Right lobe of liver (tissue), 6 donors: ENCODE results near the gene TNFRSF6B. TPM values are rescaled to one million over a fixed set of nuclear protein-coding genes. Genes with fewer than 3 reads are reported as not detected.

Source experiments
- ATAC-seq, 4 donors: fragments of 200-7000 bp; cut with Tn5 transposase; one replicate each; pipeline ENCODE4 v1.9.1; 2020; ENCODE audit warnings: mild to moderate bottlenecking in 4 of 4, moderate library complexity in 4 of 4
- DNase-seq, 3 donors: peaks; one replicate each; pipeline ENCODE4 v3.0.0-alpha.2; 2020
- H3K27ac ChIP-seq, 3 donors: fragments of 200-600 bp; one replicate each; pipeline ENCODE4 v1.8.0; 2022
- H3K27me3 ChIP-seq, 2 donors: fragments of 200-600 bp; one replicate each; pipeline ENCODE4 v1.8.0; 2022
- H3K36me3 ChIP-seq, 4 donors: fragments of 200-600 bp; sonication (generic) in 1 of 4; one replicate each; pipeline versions ENCODE4 v1.5.1 to v1.8.0; 2017 to 2022; ENCODE audit warnings: control low read depth in 1 of 4
- H3K4me1 ChIP-seq, 4 donors: fragments of 200-600 bp; sonication (generic) in 1 of 4; one replicate each; pipeline versions ENCODE4 v1.5.1 to v1.8.0; 2017 to 2022; ENCODE audit warnings: control low read depth in 1 of 4
- H3K4me3 ChIP-seq, 3 donors: fragments of 200-600 bp; one replicate each; pipeline ENCODE4 v1.8.0; 2022
- H3K9me3 ChIP-seq, 4 donors: fragments of 200-600 bp; sonication (generic) in 1 of 4; one replicate each; pipeline versions ENCODE4 v1.5.1 to v1.8.0; 2017 to 2022; ENCODE audit warnings: control low read depth in 1 of 4
- CTCF ChIP-seq, 4 donors: fragments of 200-600 bp in 3 of 4; fragments of 450-650 bp in 1 of 4; IDR thresholded peaks; one replicate each; pipeline versions ENCODE4 v1.5.1 to v1.8.0; 2016 to 2022; ENCODE audit warnings: antibody characterized with exemption in 4 of 4, mild to moderate bottlenecking in 2 of 4
- POLR2A ChIP-seq: fragments of 450-650 bp; IDR thresholded peaks from one replicate; pipeline ENCODE4 v1.6.1; 2017; ENCODE audit warnings: antibody characterized with exemption, mild to moderate bottlenecking
- WGBS: methylation state at CpG from one replicate; pipeline ENCODE4 v1.1.6; 2018; ENCODE audit warnings: low coverage, low lambda C conversion rate; ENCODE audit not compliant: insufficient coverage; ENCODE audit errors: missing lambda C conversion rate; 5-methylcytosine and 5-hydroxymethylcytosine counted together
- intact Hi-C, 2 donors: fragments of 100-400 bp; cut with DNase I; formaldehyde crosslinking; loops; one replicate each; pipeline versions ENCODE4 v1.11.2 to v1.14.1; 2022
- total RNA-seq, 6 experiments: library from RNA; depleted of rRNA in 2 of 6; stranded (reverse); fragments of >200 nt in 2 of 6; fragmentation: NEBNext Ultra II Directional in 3 of 6; extraction: Animal tissue kit (Norgen Biotek cat#: 25700) in 3 of 6; gene quantifications; one replicate each; pipeline versions ENCODE4 v1.1.0 to v1.2.4, GENCODE V29; 2016 to 2023
- donor health status: DM: no; HTN: yes; CAD: no.
- donor health status: DM: no; HTN: no; CAD: no.
- donor health status: DM: no; HTN: no; CAD: no.
- donor health status: DM: no; HTN: yes; CAD: no.
- donor health status: DM: no; HTN: yes; CAD: no.

The TNFRSF6B gene
- total RNA-seq, 6 experiments from 2014 or later: 0.56 to 1.0 (median 0.62) TPM; not detected in 3

GRCh38 chr20:63731410-63731809 is 35.0 kb downstream of the TNFRSF6B start:
- H3K4me1 ChIP-seq: peaks cover 0 to 44% (median 14%) of the 10 kb centered on the region in 4 donors
- no peaks in the 10 kb centered on the region for H3K9me3 ChIP-seq
- 62% methylated on average over 5 of the region's 5 CpGs for whole genome bisulfite sequencing
- intact Hi-C loops: no loop called here
- H3K36me3 ChIP-seq: peaks cover 0 to 3% (median 0%) of the 10 kb centered on the region in 4 donors
- ATAC-seq: no peak
- TF ChIP-seq CTCF (IDR thresholded peaks at IDR 0.05) (no peak), POLR2A (no peak)
- no peak overlapping the region for H3K27ac ChIP-seq
- H3K4me3 ChIP-seq: no peak overlapping the region
- no peak for DNase-seq
- H3K27me3 ChIP-seq: no peaks in the 10 kb centered on the region

- ATAC-seq: no peak
- Histone ChIP-seq H3K4me3 (no peak overlapping the region), H3K4me1 (peaks cover 0 to 34% (median 14%) of the 10 kb centered on the region in 4 donors), H3K27me3 (no peaks in the 10 kb centered on the region), H3K36me3 (peaks cover 0 to 3% (median 0%) of the 10 kb centered on the region in 4 donors), H3K27ac (no peak overlapping the region), H3K9me3 (no peaks in the 10 kb centered on the region)
- DNase-seq: peak in 1 of 3 donors; percentile 25
- no peak for TF ChIP-seq POLR2A
- no peak for TF ChIP-seq CTCF (IDR thresholded peaks at IDR 0.05)
- intact Hi-C loops: no loop called here
- 82% methylated on average over 33 of the region's 38 CpGs for WGBS
Measured at GRCh38 chr20:63732118-63733095, 36.0 kb downstream of the TNFRSF6B start.

GRCh38 chr20:63733117-63733516 is 36.7 kb downstream of the TNFRSF6B start:
- DNase-seq (peak in 1 of 3 donors; percentile 21), ATAC-seq (no peak)
- Histone ChIP-seq H3K4me1 (peaks cover 0 to 27% (median 11%) of the 10 kb centered on the region in 4 donors), H3K36me3 (peaks cover 0 to 3% (median 0%) of the 10 kb centered on the region in 4 donors), H3K4me3 (no peak overlapping the region), H3K27me3 (no peaks in the 10 kb centered on the region), H3K27ac (no peak overlapping the region), H3K9me3 (no peaks in the 10 kb centered on the region)
- TF ChIP-seq CTCF (IDR thresholded peaks at IDR 0.05) (no peak), POLR2A (no peak)
- intact Hi-C loops: no loop called here
- no CpG with 5 or more reads among the region's 13 CpGs for WGBS

GRCh38 chr20:63733579-63734081 is 37.2 kb downstream of the TNFRSF6B start:
- no peak for TF ChIP-seq POLR2A
- no peak for TF ChIP-seq CTCF (IDR thresholded peaks at IDR 0.05)
- H3K36me3 ChIP-seq: peaks cover 0 to 3% (median 0%) of the 10 kb centered on the region in 4 donors
- DNase-seq: peak in 1 of 3 donors; percentile 21
- ATAC-seq: no peak
- no peaks in the 10 kb centered on the region for H3K27me3 ChIP-seq
- peak overlapping the region in 2 of 3 donors; percentile 32 to 91 for H3K27ac ChIP-seq
- H3K4me1 ChIP-seq: peaks cover 0 to 22% (median 8%) of the 10 kb centered on the region in 4 donors
- WGBS: 80% methylated on average over 2 of the region's 18 CpGs
- no peaks in the 10 kb centered on the region for H3K9me3 ChIP-seq
- intact Hi-C loops: no loop called here
- no peak overlapping the region for H3K4me3 ChIP-seq
